GM12878 (cell line): ENCODE measurements around the gene AKAP13. TPM values are rescaled to one million over a fixed set of nuclear protein-coding genes. Genes with fewer than 3 reads are reported as not detected.

ENCODE experiments used
- ATAC-seq: fragments of 200-7000 bp; cut with Tn5 transposase; 3 replicates; pipeline ENCODE4 v1.9.1; 2020; ENCODE audit warnings: mild to moderate bottlenecking, moderate library complexity
- BruUV-seq: library from RNA; stranded (reverse); fragments of 400-500 nt; replicated peaks from 2 replicates; lab custom pipeline; 2021; lab: Mats Ljungman, UMichigan
- CTCF ChIA-PET: fragments of 300-600 bp; sonication (Branson Sonifier 250); formaldehyde crosslinking; extraction: SDS; loops from one replicate; lab custom pipeline; 2021; ENCODE audit warnings: inconsistent platforms; lab: Yijun Ruan, JAX
- POLR2A ChIA-PET: fragments of 350-600 bp; formaldehyde crosslinking; extraction: SDS; loops from one replicate; lab custom pipeline; 2021; ENCODE audit warnings: inconsistent platforms; lab: Charles Lee
- RAD21 ChIA-PET: fragments of 300-600 bp; sonication (Branson Sonifier 250); formaldehyde crosslinking; loops from one replicate; lab custom pipeline; 2023; ENCODE audit warnings: antibody characterized with exemption; ENCODE audit not compliant: unreplicated experiment; lab: Charles Lee
- SMC1A ChIA-PET: fragments of 300-600 bp; sonication (Branson Sonifier 250); formaldehyde crosslinking; loops from one replicate; lab custom pipeline; 2023; ENCODE audit not compliant: unreplicated experiment, uncharacterized antibody; lab: Charles Lee
- DNase-seq: peaks from one replicate; pipeline ENCODE4 v3.0.0-alpha.2; 2011; ENCODE audit warnings: low read depth, low spot score
- FAIRE-seq: peaks from 3 replicates; lab custom pipeline; 2011; peaks lifted over from hg19 to GRCh38; lab: Jason Lieb, UNC
- H2AFZ ChIP-seq: 2 replicates; pipeline ENCODE4 v1.6.0; 2011; ENCODE audit warnings: low read depth, low read length, control low read depth; ENCODE audit not compliant: control insufficient read depth
- H3K27ac ChIP-seq: 2 replicates; pipeline ENCODE4 v1.5.1; 2011; ENCODE audit warnings: control low read depth; ENCODE audit not compliant: control insufficient read depth, insufficient read depth
- H3K27me3 ChIP-seq, 2 experiments: replicated peaks in 1 of 2; 2 replicates each; pipeline versions ENCODE4 v1.6.0 to v1.6.1; 2011; ENCODE audit warnings: low read length in 1 of 2; ENCODE audit not compliant: control insufficient read depth in 2 of 2, insufficient read depth in 2 of 2
- H3K36me3 ChIP-seq, 2 experiments: 2 replicates each; pipeline ENCODE4 v1.5.1; 2011; ENCODE audit warnings: low read length in 1 of 2; ENCODE audit not compliant: control insufficient read depth in 2 of 2, insufficient read depth in 2 of 2
- H3K4me1 ChIP-seq: 2 replicates; pipeline ENCODE4 v1.6.1; 2011; ENCODE audit warnings: mild to moderate bottlenecking, low read length, moderate library complexity, mixed read lengths; ENCODE audit not compliant: control insufficient read depth, insufficient read depth
- H3K4me2 ChIP-seq: 2 replicates; pipeline ENCODE4 v1.6.0; 2011; ENCODE audit warnings: control low read depth; ENCODE audit not compliant: control insufficient read depth, insufficient read depth
- H3K4me3 ChIP-seq: fragments of 200-600 bp; sonication (generic); 2 replicates; pipeline ENCODE4 v1.5.1; 2016
- H3K79me2 ChIP-seq: 2 replicates; pipeline ENCODE4 v1.6.0; 2011; ENCODE audit warnings: low read length; ENCODE audit not compliant: control insufficient read depth, insufficient read depth
- H3K9ac ChIP-seq: 2 replicates; pipeline ENCODE4 v1.8.0; 2011; ENCODE audit warnings: low read length, control low read depth, mixed read lengths; ENCODE audit not compliant: control insufficient read depth, insufficient read depth
- H3K9me3 ChIP-seq: replicated peaks from 3 replicates; pipeline ENCODE4 v1.5.1; 2011; ENCODE audit warnings: mild to moderate bottlenecking, low read length; ENCODE audit not compliant: control insufficient read depth, insufficient read depth
- H4K20me1 ChIP-seq: 2 replicates; pipeline ENCODE4 v1.6.0; 2011; ENCODE audit not compliant: control insufficient read depth, insufficient read depth
- CBX3 ChIP-seq: fragments of 200-600 bp; sonication (generic); IDR thresholded peaks from 2 replicates; pipeline ENCODE4 v1.6.1; 2016; ENCODE audit warnings: low read depth, borderline replicate concordance
- CEBPZ ChIP-seq: fragments of 150-350 bp; IDR thresholded peaks from 2 replicates; pipeline ENCODE4 v1.6.1; 2016; ENCODE audit warnings: low read depth, low read length
- FOXM1 ChIP-seq: IDR thresholded peaks from 2 replicates; pipeline ENCODE4 v1.6.1; 2012; ENCODE audit warnings: low read depth, mild to moderate bottlenecking, inconsistent platforms, low read length, moderate library complexity
- PKNOX1 ChIP-seq: fragments of 450-650 bp; IDR thresholded peaks from 2 replicates; pipeline ENCODE4 v1.6.1; 2016; ENCODE audit warnings: mild to moderate bottlenecking
- PRDM15 ChIP-seq: fragments of 450-650 bp; formaldehyde crosslinking; IDR thresholded peaks from 2 replicates; pipeline ENCODE4 v1.4.0; 2020; ENCODE audit warnings: mild to moderate bottlenecking, moderate library complexity
- SMAD5 ChIP-seq: IDR thresholded peaks from 2 replicates; pipeline ENCODE4 v1.6.1; 2016; ENCODE audit warnings: antibody characterized with exemption, low read depth
- SREBF1 ChIP-seq: IDR thresholded peaks from 2 replicates; pipeline ENCODE4 v1.6.1; 2012; ENCODE audit warnings: mild to moderate bottlenecking, low read length
- STAT3 ChIP-seq: IDR thresholded peaks from 2 replicates; pipeline ENCODE4 v1.6.1; 2011; ENCODE audit warnings: low read depth, low read length, improper control_type of control experiment
- TCF3 ChIP-seq: IDR thresholded peaks from 2 replicates; pipeline ENCODE4 v1.6.1; 2012; ENCODE audit warnings: low read depth, mild to moderate bottlenecking, low read length, borderline replicate concordance; ENCODE audit not compliant: insufficient read depth
- USF2 ChIP-seq: IDR thresholded peaks from 2 replicates; pipeline ENCODE4 v1.6.1; 2011; ENCODE audit warnings: low read depth, low read length, improper control_type of control experiment, borderline replicate concordance
- WGBS: methylation state at CpG from one replicate; pipeline ENCODE4 v1.1.6; 2016; ENCODE audit warnings: low lambda C conversion rate; ENCODE audit not compliant: insufficient replicate concordance, insufficient coverage; ENCODE audit errors: missing lambda C conversion rate; 5-methylcytosine and 5-hydroxymethylcytosine counted together
- in situ Hi-C: fragments of 300-500 bp; cut with MboI; formaldehyde crosslinking; loops from 9 replicates; pipeline ENCODE4 v1.14.3; 2018; ENCODE audit warnings: mixed read lengths
- intact Hi-C: fragments of 100-400 bp; cut with micrococcal nuclease; formaldehyde crosslinking; loops from one replicate; pipeline ENCODE4 v1.14.2; 2022; ENCODE audit not compliant: unreplicated experiment
- polyA plus RNA-seq, 11 experiments: library from polyadenylated mRNA; depleted of rRNA in 4 of 11; unstranded in 6 of 11; stranded (reverse) in 5 of 11; fragments of >200 nt; fragmentation: Nextera tagmentation in 4 of 11; fragmentation: Illumina TruSeq in 1 of 11; extraction: Ambion mirVana in 4 of 11; extraction: Trizol in 1 of 11; gene quantifications; 1 replicate in 1 of 11; 2 replicates in 10 of 11; pipeline versions ENCODE4 v1.2.1 to v1.2.3, GENCODE V29; 2011 to 2016; ENCODE audit warnings: inconsistent platforms in 2 of 11, missing spikeins in 2 of 11, low read depth in 1 of 11
- total RNA-seq, 4 experiments: library from RNA; depleted of rRNA in 3 of 4; stranded (reverse); fragments of >200 nt in 3 of 4; fragmentation: Illumina TruSeq in 1 of 4; extraction: Trizol in 1 of 4; gene quantifications; 2 replicates each; pipeline versions ENCODE4 v1.2.1 to v1.2.3, GENCODE V29; 2013 to 2021
- TF ChIP-seq, protein P1 (sequence below): fragments of 450-650 bp; IDR thresholded peaks from 2 replicates; pipeline ENCODE4 v1.6.1; 2014; ENCODE audit warnings: mild to moderate bottlenecking

Gene AKAP13
- total and polyA plus RNA-seq, 10 of the 15 experiments (the other 5 are each of a cell fraction or from before 2014, with no cell fraction given), result 14.4 to 74.9 (median 55.1) TPM

DNA sequence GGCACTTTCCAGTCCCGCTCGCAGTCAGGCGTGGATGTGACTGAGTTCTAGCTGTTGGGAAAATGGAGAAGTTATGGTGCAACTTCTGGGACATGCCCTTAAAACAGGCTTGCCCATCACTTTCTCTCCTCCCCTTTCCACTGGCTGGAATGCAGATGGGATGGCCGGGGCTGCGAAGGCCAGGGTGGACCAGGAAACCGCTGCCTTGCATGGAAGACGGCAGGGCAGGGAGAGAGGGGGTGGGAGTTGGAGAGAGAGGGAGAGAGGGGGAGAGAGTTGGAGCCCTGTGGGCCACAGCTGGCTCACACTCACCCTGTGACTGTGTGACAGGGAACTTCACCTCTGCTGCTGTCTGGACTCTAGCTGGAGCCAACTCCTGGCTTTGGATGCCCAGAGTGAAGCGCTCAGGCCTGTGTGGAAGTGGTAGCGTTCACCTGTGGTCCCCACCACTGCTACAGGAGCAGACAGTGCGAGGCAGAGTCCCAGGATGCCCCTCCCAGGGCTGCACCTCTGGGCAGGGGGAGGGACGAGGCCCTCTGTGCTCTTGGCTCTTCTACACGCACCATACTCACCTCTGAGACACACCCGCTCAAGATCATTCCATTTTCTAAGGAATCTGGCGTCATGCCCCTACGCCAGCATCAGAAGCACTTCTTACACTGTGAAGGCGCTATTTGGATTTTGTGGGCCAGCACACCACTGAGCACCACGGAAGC, 377.7 kb downstream of the AKAP13 start (continued):
- TF ChIP-seq USF2, result no peak

DNA sequence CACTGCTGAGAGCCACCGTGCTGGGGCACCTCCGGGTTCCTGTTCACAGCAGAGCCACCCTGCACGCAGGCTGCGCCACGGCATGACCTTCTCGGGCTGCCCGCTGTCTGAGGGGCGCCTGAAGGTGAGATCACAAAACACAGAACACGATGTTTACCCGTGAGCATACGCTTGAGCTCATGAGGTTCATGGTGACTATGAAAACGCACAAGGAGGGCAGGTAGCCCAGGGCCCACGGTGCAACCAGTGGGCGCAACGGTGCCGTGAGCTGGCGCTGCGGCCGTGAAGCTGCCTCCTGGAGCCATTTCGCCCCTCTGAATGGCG, 378.2 kb downstream of the AKAP13 start:
- Histone ChIP-seq H3K9ac (no peak overlapping the region), H4K20me1 (no peaks in the 10 kb centered on the region), H3K27ac (no peak overlapping the region), H3K4me2 (no peak overlapping the region), H3K27me3 (no peaks in the 10 kb centered on the region), H3K79me2 (no peaks in the 10 kb centered on the region), H3K9me3 (no peaks in the 10 kb centered on the region), H2AFZ (no peak overlapping the region), H3K4me1 (no peaks in the 10 kb centered on the region), H3K4me3 (no peak overlapping the region), H3K36me3 (no peaks in the 10 kb centered on the region; a peak in 1 of 4 replicates)
- FAIRE-seq (no peak), DNase-seq (no peak), ATAC-seq (no peak)
- RAD21 ChIA-PET, result no interaction called here
- in situ Hi-C loops (no loop called here), intact Hi-C loops (no loop called here)
- no peak for TF ChIP-seq TCF3
- no peak for TF ChIP-seq STAT3
- TF ChIP-seq CBX3, result no peak
- TF ChIP-seq, protein P1, sequence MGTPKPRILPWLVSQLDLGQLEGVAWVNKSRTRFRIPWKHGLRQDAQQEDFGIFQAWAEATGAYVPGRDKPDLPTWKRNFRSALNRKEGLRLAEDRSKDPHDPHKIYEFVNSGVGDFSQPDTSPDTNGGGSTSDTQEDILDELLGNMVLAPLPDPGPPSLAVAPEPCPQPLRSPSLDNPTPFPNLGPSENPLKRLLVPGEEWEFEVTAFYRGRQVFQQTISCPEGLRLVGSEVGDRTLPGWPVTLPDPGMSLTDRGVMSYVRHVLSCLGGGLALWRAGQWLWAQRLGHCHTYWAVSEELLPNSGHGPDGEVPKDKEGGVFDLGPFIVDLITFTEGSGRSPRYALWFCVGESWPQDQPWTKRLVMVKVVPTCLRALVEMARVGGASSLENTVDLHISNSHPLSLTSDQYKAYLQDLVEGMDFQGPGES, result no peak
- TF ChIP-seq SREBF1, result no peak
- TF ChIP-seq FOXM1, result no peak
- no peak for TF ChIP-seq CEBPZ
- no peak for TF ChIP-seq PRDM15 (CRISPR knock-in tag)
- TF ChIP-seq PKNOX1, result no peak
- no peak for TF ChIP-seq SMAD5
- SMC1A ChIA-PET, result no interaction called here
- BruUV-seq, result no TSS peak
- 92% methylated on average over 21 of the region's 21 CpGs for WGBS
- POLR2A ChIA-PET, result no interaction called here
- CTCF ChIA-PET, result interaction anchor here (0.6 kb wide), 1 partner anchor 27 kb away, joined by 4 read pairs; no protein-coding TSS in a partner anchor
